ENCODE data around the gene ZNF511.

GRCh38 chr10:133310399-133310755 is 1.7 kb downstream of the ZNF511 start:
- TF ChIP-seq ATF6 (CRISPR knock-in tag; IDR thresholded peaks at IDR 0.05) (no peak), CTCF (IDR thresholded peaks at IDR 0.05 in 2 of 3, conservative IDR thresholded peaks at IDR 0.05 in 1 of 3; ENCODE audit: insufficient read depth in 2 of 3, low read depth in 1 of 3, low read length in 3 of 3) (no peak), E2F1 (CRISPR knock-in tag; IDR thresholded peaks at IDR 0.05) (no peak), TGIF2 (CRISPR knock-in tag; IDR thresholded peaks at IDR 0.05) (no peak)

Measured in K562 (cell line).